GM10248 (cell line): ENCODE data around the gene BTG3.

Experiments used
- CTCF ChIA-PET: fragments of 300-600 bp; sonication (Branson Sonifier 250); formaldehyde crosslinking; extraction: SDS; loops from one replicate; lab custom pipeline; 2021; ENCODE audit warnings: antibody characterized with exemption; lab: Yijun Ruan, JAX
- POLR2A ChIA-PET: fragments of 350-650 bp; sonication (Branson Sonifier 250); formaldehyde crosslinking; extraction: SDS; loops from one replicate; lab custom pipeline; 2020; ENCODE audit warnings: antibody characterized with exemption; lab: Yijun Ruan, JAX
- DNase-seq: peaks from one replicate; pipeline ENCODE4 v3.0.0; 2012; ENCODE audit errors: extremely low spot score
- CTCF ChIP-seq: IDR thresholded peaks from 2 replicates; pipeline ENCODE4 v1.5.1; 2012; ENCODE audit warnings: mild to moderate bottlenecking, low read depth; ENCODE audit errors: extremely low read depth, missing control alignments, control extremely low read depth

Gene BTG3

GRCh38 chr21:17646790-17647189, 34.1 kb upstream of the BTG3 start:
- TF ChIP-seq CTCF = no peak
- POLR2A ChIA-PET = no interaction called here
- no peak for DNase-seq
- CTCF ChIA-PET = no interaction called here

GRCh38 chr21:17644186-17644585, 31.5 kb upstream of the BTG3 start:
- POLR2A ChIA-PET = no interaction called here
- no peak for TF ChIP-seq CTCF
- CTCF ChIA-PET = no interaction called here
- DNase-seq = no peak

GRCh38 chr21:17640821-17641220, 28.1 kb upstream of the BTG3 start:
- no peak for DNase-seq
- ChIA-PET POLR2A (no interaction called here), CTCF (no interaction called here)
- TF ChIP-seq CTCF = no peak

- ChIA-PET CTCF (no interaction called here), POLR2A (no interaction called here)
- no peak for DNase-seq
- TF ChIP-seq CTCF = no peak
These were observed 24.0 kb upstream of the BTG3 start for GRCh38 chr21:17636711-17637110.

GRCh38 chr21:17631195-17631594, 18.5 kb upstream of the BTG3 start:
- no peak for DNase-seq
- TF ChIP-seq CTCF = no peak
- POLR2A ChIA-PET = no interaction called here
- CTCF ChIA-PET = interaction anchor here (1.5 kb wide), 1 partner anchor 9 kb away, joined by 6 read pairs; no protein-coding TSS in a partner anchor

GRCh38 chr21:17622018-17622417, 9.3 kb upstream of the BTG3 start:
- no peak for TF ChIP-seq CTCF
- ChIA-PET CTCF (interaction anchor here (1.0 to 1.8 kb wide), 6 partner anchors 10 to 304 kb away, joined by 3 to 6 read pairs (median 4); no protein-coding TSS in a partner anchor), POLR2A (no interaction called here)
- no peak for DNase-seq

DNA sequence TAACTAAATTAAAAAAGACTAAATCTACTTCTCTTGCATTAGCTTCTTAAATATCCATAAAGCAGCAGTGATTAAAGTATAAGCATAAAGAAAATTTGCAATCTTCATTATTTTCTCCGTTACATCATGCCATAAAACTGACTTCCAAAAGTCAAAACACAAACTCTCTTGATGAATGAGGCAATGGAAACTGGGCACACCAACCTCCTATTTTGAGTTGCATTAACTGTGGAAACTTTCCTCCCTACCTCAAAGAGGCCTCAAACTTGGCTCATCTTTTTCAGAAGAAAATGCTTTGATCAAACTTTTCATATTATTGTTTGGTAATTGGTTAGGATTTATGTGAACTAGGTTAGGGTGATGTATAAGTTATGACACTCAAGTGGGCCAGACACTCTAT, 4.1 kb upstream of the BTG3 start:
- ChIA-PET CTCF (no interaction called here), POLR2A (no interaction called here)
- TF ChIP-seq CTCF = no peak
- no peak for DNase-seq
